ENCODE data around the gene DSC3. TPM values are rescaled to one million over a fixed set of nuclear protein-coding genes. Genes with fewer than 3 reads are reported as not detected.

DSC3 gene
- total RNA-seq, 2 donors from 2014 or later: not detected

Other genes starting within 250 kb of the DSC3 start
- under 1 TPM in 1 of 2 donors, not detected in 1; 0.05 TPM for gene DSC2, start 59.7 kb upstream of the DSC3 start, total RNA-seq
- gene DSC1, start 120.1 kb upstream of the DSC3 start, total RNA-seq: under 1 TPM; 0.15 to 0.16 TPM

Data from T-helper 17 cell (primary cell).